RPMI7951 (cell line): ENCODE measurements around the gene CDK5R1. TPM values are rescaled to one million over a fixed set of nuclear protein-coding genes. Genes with fewer than 3 reads are reported as not detected.
A peak's percentile ranks its signal among the peaks of the same experiment; 100 is the strongest.
"Not testable (repeated sequence)": the region's sequence is repeated elsewhere in the genome, so short reads cannot be mapped to it uniquely, and the experiment has no call there.

ENCODE experiments used
- DNase-seq: peaks from one replicate; pipeline ENCODE4 v3.0.0-alpha.2; 2012; ENCODE audit warnings: low read depth
- total RNA-seq: library from RNA; depleted of rRNA; stranded (reverse); fragments of >200 nt; shearing (Covaris generic); gene quantifications from 2 replicates; pipeline ENCODE4 v1.2.3, GENCODE V29; 2014; rRNA removed

The CDK5R1 gene
- total RNA-seq = 2.9 and 3.4 TPM in 2 replicates

DNA sequence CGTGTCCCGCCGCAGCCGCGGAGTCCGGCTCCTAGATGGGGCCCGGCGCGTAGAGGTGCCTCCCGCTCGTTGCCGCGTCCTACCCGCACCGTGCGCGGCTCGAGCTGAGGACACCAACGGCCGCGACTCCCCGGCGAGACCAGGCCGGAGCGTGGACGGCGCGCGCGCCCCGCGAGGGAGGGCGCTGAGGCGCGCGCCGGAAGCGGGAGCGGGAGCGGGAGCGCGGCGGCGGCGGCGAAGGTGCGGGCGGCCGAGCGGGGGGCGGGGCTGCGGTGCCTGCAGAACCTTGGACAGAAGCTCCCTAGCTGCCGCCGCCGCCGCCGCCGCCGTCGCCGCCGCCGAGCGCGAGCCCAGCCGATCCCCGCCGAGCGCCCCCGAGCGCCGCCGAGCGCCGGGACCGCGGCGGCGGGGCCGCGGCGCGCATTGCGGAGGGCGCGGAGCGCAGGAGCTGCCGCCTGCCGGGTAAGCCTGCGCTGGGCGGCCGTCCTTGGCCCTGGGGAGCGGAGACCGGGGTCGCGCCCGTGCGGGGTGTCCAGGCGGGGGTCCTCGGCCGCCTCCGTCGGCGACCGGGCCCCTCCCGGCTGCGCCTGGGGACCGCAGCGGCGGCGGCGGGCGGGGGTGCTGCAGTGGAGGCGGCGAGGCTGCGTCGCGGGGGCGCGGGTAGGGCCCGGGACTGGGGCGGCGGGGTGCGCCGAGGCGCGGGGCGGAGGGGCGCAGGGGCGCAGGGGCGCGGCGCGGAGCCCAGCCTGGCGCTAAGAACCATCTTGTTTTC, at the start of gene CDK5R1:
CDK5R1 (plus strand) TSS at position 293 of the 772 bp plus-strand sequence. CDS start 628 bp downstream, outside the sequence.
- peak; percentile 62 for DNase-seq

DNA sequence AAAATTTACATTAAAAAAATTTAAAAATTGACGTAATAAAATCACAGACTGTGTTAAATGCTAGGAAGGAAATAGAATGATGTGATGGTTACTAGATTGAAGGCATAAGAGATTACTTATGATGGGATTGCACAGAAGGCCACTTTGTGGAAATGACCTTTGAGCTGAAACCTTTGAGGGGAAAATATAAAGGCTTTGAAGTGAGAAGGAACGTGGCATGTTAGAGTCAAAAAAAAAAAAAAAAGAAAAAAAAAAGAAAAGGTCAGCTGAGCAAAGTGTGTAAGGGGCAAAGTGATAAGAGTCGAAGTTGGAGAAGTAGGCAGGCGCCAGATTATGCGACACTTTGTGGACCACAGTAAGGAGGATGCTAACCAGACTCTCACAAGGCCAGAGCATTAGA, 46.1 kb upstream of the CDK5R1 start:
- no peak for DNase-seq

DNA sequence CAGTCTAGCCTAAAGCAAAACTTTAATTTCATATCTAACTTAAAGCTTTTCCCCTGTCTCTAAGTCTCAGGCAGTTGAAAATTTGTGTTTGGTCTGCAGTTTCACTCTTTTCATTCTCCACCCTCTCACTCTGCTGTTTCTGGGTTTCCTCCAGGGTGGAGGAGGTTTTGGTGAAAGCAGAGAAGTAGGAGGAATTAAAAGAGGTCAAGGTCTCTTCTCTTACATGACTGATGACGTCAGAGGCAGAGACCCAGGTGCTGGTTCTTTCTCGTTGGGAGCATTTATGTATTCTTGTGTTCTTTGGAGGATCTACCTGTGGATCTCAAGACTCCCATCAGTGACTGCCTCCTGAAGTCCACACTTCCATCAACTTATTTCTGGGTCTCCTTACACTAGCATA, 44.9 kb upstream of the CDK5R1 start:
- no peak for DNase-seq

DNA sequence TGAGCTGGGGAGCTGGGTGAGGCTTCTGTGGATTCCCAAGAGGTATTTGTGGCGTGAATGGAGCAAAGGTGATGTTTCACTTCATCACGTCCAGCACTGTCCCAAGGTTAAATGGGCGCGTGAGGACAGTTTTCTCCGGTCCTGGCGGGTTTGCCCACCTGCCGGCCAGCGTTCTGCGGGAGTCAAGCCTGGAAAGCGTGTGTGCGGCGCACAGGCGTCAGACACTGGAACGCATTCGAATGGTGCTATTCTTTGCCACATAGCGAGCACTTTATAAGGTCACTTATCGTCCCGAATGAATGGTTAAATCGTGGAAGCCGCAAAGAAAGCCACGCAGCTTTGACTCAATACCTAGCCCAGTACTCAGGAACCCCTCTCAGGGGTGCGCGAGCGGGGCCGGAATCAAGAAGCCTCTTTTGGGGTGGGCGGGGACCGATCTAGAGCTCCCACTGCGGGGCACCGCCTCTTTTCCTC, 42.9 kb upstream of the CDK5R1 start:
- DNase-seq = no peak

DNA sequence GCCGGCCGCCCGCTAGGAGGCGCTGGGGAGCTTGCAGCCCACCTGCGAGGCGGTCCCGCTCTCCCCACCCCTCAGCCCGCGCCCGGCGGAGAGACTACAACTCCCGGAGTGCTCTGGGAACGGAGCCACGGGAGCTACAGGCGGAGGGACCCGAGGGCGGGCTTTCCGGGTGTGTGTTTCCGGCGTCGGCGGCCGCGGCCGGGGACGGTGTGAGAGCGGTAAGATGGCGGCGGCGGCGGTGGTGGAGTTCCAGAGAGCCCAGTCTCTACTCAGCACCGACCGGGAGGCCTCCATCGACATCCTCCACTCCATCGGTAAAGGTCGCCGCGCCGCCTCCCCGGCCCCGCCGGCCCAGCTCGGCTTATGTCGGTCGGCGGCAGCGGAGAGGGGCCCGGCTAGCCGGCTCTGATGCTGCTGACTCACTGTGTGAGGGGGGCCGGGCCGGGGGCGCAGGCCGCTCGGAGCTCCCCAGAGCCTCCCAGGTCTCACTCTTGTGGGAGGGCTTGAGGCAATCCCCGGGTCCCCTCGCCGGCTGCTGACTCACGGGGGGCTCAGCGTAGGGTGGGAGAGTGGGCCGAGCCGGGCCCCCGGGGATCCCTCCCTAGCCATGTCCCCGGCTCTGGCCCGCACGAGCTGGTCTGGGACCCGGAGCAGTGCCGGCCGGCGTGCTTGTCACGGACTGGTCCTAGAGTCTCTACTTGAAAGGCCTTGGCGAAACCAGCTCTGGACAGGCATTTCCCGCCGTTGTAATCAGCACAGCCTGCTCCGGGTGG, 42.3 kb upstream of the CDK5R1 start, which contains the start of gene PSMD11:
PSMD11 (plus strand) TSS at position 210 of the 773 bp plus-strand sequence; CDS start at position 224, 14 bp downstream.
- DNase-seq = peak; percentile 93

DNA sequence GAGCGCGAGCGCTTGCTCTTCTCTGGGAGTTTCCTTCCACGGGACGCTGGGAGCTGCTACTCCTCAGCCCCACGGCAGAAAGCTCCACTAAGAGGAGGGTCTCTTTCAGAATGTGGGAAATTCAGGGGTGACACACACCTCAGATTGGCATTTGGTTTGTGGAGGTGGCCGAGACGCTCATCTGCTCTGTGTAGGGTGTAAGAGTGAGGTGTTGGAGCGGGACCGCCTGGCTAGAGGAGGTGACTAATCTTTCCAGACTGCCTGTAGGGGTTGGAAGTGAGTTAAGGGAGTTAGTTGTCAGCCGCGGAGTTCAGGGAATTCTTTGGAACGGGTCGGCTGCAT, 41.7 kb upstream of the CDK5R1 start:
- peak; percentile 69 for DNase-seq

DNA sequence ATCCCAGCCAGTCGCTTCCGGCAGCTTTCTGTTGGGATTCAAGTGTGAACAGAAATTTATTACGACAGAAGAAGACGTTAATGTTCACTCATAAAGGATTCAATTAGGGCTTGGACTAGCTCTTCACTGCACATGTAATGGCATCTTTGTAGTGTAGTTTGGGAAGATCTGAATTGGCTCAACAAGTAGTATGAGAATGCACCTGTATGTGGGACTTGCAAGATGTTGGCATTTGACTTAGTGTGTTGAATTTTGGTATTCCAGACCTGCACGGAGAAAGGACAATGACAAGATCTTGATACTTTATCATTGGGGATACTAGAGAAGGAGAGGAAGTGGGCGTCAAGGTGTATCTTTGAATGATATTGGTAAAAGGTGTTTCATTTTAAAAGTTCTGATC, 41.3 kb upstream of the CDK5R1 start:
- DNase-seq = no peak

DNA sequence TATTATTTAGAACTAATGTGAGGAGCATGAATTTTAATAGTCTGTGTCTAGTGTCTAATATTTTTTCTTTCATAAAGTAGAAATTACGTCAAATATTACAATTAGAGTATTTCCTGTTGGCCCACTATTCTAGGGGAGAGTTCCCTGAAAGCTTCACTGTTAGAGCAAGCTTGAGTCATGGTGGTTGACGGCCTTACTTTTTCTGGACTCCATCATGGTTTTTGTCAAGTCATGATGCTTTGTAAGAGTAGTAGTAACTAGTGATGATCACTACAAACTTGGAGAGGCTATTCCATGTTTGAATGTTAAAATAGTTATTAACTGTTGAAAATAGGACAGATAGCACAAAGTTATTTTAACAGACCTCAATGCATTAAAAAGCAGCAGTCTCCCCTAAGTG, 40.8 kb upstream of the CDK5R1 start:
- DNase-seq = peak; percentile 33

DNA sequence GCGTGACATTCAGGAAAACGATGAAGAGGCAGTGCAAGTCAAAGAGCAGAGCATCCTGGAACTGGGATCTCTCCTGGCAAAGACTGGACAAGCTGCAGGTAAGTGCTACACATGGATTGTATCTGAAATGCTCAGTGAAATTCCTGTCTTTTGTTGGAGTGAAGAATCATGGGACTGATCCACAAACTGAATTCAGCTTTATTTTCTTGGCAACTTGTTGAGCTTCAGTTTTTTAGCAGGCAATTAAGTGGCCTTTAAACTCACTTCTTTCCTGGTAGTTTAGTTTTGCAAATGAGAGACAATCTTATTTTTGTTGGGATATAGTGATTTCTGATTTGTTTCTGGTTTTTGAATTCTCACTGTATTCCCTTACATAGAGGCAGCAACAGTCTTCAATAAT, 39.8 kb upstream of the CDK5R1 start:
- no peak for DNase-seq

DNA sequence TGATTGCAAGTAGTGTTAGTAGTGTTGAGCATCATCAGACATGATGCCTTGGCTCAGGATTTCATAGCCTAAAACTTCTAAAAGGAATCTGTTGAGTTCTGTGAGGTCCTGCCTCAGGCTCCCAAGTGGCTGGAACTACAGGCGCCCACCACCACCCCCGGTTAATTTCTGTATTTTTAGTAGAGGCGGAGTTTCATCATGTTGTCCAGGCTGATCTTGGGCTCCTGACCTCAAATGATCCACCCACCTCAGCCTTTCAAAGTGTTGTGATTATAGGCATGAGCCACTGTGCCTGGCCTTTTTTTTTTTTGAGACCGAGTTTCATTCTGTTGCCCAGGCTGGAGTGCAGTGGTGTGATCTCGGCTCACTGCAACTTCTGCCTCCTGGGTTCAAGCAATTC, 36.8 kb upstream of the CDK5R1 start:
- DNase-seq = no peak

DNA sequence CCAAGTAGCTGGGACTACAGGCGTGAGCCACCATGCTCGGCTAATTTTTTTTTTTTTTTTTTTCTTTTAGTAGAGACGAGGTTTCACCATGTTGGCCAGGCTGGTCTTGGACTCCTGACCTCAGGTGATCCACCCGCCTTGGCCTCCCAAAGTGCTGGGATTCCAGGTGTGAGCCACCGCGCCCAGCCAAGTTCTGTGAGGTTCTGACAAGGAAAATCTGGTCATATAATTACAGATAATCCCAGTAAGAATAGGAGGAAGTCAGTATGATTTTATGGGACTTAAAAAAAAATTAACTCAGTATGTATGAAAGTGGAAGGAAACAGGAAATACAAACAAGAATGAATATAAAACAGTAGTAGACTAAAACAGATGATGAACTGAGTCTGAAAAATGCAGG, 36.4 kb upstream of the CDK5R1 start:
- not testable (repeated sequence) for DNase-seq

DNA sequence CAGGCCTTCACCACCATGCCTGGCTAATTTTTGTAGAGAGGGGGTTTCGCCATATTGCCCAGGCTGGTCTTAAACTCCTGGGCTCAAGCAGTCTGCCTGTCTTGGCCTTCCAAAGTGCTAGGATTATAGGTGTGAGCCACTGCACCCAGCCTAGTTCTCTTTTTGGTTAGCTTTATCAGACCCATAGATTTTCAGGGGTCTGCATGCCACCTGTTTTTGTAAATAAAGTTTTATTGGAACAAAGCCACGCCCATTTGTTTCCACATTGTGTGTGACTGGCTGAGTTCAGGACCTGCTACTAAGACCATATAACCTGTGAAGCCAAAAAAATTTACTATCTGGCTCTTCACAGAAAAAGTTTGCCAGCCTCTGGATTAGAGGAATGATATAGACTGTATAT, 34.9 kb upstream of the CDK5R1 start:
- DNase-seq = no peak

DNA sequence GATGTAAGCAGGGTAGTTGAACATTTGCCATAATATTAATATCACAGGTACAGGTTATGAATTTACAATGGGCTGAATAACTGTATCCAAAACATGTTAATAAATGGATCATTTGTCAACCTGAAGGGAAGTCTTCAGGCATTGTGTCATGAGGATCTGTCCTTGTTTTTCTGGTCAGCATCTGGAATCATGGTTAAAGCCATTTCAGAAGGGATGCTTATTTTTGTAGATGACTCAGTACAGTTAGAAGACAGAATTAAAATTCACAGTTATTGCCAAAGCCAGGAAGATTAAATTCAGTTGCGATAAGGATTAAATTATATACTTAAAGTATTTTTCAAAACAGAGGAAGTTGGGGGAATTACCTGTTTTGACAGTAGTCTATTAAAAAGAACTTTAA, 34.5 kb upstream of the CDK5R1 start:
- DNase-seq = no peak

DNA sequence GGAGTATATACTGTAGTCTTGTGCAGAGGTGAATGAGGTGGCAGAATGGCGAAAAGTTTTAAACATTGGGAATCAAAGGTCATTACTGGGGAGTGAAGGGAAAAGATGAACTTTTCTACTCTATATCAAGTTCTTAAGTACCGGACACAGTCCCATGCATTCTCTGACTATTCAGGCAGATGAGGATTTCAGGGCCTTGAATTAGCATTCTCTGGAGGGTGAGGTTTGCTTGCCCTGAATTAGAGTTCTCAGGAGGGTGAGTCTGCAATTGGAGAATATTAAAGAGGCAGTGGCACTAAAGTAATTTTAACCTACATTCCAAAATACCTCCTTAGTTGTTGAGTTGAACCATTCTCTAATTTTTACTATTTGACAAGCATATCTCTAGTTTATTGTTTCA, 33.4 kb upstream of the CDK5R1 start:
- no peak for DNase-seq

DNA sequence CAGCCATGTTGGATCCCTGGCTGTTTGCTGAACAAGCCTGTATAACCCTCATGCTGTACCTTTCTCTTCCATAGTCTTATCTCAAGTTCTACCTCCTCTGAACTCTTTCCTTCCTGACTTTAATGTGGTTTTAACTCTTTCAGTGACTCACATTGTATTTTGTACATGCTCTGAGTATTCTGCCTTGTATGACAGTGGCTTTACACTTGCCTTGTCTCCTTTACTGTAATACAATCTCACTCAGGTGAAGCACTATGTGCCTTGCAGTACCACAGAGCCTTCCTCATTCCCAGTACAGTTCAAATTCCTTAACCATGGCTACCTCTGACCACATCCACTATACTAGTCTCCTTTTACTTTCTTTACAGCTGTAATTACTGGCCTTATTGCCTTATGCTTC, 28.4 kb upstream of the CDK5R1 start:
- DNase-seq = no peak

DNA sequence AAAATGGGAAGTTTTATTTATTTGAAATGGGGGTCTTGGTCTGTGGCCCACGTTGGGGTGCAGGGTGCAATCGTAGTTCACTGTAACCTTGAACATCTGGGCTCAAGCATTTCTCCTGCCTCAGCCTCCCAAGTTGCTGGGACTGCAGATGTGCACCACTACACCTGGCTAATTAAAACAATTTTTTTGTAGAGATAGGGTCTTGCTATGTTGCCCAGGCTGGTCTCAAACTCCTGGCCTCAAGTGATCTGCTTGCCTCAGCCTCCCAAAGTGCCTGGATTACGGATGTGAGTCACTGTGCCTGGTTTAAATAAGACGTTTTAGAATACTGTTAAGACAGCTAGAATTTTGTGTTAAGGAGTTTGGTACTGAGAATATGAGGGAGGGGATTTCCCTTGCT, 26.7 kb upstream of the CDK5R1 start:
- no peak for DNase-seq

DNA sequence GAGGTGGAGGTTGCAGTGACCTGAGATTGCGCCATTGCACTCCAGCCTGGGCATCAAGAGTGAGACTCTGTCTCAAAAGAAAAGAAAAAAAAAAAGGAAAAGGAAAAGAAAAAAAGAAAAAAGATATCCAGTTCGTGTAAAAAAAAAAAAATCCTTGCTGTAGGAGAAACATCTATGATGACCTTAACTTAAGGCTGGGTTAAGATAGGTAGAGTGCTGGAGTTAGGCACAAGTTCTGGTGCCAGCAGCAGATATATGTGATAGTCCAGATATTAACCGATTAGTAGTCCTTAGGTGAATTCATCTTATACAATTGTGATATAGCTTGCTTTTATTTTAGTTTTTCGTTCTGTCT, 25.3 kb upstream of the CDK5R1 start:
- DNase-seq = no peak

DNA sequence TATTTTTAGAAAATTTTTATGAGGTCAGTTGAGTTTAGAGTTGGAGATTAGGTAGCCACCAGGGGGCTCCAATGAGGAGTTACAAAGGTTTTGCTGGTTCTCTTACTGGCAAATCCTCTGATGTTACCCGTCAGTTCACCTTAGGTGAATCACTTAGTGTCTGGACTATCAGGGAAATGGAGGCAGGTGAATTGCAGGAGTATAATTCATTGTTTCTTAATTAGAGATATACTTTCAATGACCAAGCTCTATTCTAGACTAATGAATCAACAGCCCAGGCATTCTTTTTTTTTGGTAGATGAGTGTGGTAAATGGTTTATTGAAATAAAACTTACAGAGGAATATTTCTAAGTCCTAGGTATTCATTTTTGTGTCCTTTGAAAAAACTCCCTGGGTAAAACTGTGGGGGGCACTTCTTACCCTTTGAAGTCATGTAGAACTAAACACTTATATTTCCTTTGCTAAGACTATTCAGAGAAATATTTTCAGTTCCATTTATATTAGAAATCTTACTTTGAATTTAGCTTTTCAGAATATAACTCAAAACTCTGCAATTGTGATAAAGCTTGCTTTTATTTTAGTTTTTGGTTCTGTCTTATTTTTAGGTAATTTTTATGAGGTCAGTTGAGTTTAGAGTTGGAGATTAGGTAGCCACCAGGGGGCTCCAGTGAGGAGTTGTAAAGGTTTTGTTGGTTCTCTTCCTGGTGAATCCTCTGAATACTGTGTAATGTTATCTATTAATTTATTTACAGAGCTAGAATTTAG, 24.8 kb upstream of the CDK5R1 start:
- peak; percentile 53 for DNase-seq

DNA sequence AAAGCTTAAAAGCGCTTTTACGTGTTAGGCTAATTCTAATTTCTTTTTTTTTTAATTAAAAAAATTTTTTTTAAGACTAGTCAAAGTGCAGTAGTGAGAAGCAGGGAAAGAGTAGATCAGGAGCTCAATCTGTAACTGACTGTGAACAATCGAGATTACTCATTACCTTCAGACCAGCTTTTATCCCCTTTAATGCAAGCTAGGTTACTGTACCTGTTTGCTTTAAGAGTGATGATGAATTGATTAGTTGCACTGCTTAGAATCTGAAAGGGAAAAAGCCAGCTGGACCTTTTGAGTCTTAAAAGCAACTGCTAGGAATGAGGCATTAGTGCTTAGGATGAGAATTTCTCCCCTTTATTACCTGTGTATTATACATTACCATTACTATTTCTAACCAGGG, 23.5 kb upstream of the CDK5R1 start:
- no peak for DNase-seq

DNA sequence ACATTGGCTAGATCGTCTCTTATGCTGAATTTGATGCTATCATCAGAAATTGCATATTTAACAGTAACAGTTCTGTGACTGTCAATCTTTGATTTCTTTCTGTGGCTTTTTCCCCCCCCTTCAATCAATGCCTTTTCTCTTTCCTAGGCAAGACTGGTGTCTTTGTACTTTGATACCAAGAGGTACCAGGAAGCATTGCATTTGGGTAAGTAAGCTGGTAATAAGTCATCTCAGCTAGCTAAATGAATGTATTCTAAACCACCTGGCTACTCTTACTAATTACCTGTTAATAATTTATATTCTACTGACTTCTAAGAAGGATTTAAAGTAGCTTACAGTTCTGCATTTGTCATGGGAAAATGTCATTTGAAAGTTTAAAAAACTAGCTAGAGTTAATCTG, 22.4 kb upstream of the CDK5R1 start:
- DNase-seq = no peak

DNA sequence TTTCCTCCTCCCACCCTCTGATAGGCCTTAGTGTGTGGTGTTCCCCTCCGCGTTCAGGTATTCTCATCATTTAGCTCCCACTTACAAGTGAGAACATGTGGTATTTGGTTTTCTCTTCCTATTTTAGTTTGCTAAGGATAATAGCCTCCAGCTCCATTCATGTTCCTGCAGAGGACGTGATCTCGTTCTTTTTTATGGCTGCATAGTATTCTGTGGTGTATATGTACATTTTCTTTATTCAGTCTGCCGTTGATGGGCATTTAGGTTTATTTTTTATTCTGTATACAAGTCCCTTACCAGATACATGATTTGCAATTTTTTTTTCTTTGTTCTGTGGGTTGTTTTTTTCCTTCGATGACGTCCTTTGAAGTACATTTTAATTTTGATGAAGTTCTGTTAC, 18.8 kb upstream of the CDK5R1 start:
- no peak for DNase-seq

DNA sequence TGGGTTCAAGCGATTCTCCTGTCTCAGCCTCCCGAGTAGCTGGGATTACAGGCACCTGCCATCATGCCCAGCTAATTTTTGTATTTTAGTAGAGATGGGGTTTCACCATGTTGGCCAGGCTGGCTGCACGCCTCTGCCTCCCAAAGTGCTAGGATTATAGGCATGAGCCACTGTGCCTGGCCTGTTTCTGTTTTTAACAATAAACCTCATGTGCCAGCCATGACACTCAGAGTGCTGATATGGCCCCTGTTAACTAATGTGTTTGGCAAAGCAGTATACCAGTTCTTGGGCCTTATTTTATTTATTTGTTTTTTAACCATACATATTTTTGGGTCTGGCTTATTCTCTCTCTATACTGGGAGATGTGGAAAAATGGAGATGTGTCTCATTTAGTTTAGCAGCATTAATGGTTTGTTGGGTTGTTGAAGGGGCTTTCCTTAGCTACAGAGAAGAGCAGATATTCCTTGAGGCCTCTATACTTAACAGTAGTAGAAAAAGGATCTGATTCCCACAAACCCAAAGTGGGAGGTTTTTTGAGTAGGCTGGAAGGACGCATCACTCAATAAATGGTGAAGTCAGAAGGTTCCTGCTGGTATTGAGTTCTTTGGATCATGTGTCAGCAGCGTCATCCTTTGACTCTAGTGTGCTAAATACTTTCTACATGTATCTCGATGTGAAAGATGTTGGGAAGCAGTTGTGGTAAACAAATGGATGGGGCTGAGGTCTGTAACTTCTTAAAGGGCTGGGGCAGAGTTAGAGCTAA, 16.2 kb upstream of the CDK5R1 start:
- no peak for DNase-seq
